PC-3 (cell line): ENCODE data around the gene PPP1R15A.

Experiments used
- EZH2 ChIP-seq: fragments of 300-600 bp; sonication (generic); IDR thresholded peaks from one replicate; pipeline ENCODE4 v1.6.1; 2017; ENCODE audit warnings: antibody characterized with exemption, mild to moderate bottlenecking, low read length; ENCODE audit not compliant: unreplicated experiment
- EZH2phosphoT487 ChIP-seq: fragments of 300-600 bp; sonication (generic); IDR thresholded peaks from 2 replicates; pipeline ENCODE4 v1.6.1; 2018; ENCODE audit warnings: mild to moderate bottlenecking, antibody characterized with exemption, low read length, borderline replicate concordance
- TF ChIP-seq, protein P1 (sequence below): fragments of 300-600 bp; sonication (generic); conservative IDR thresholded peaks from 2 replicates; pipeline ENCODE4 v1.5.1; 2017; ENCODE audit warnings: antibody characterized with exemption, low read depth, mild to moderate bottlenecking, low read length

DNA sequence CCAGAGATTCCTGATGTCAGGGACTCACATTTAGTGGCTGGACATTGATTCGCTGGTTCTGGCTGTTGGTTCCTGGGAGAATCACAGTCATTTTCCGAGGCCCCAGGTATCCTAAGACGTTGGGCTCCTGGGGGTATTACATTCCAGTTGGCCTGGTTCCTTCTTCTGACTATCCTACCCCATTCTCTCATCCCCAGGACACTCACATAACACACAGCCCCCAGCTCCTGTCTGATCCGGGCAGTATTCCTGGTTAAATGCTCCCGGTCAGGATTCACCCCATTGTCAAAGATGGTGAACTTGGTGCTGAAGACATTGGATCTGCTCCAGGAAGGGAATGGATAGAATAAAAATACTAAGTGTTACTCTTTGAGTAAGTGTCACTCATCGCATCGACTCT lies 11.5 kb downstream of the PPP1R15A start:
- TF ChIP-seq EZH2: no peak
- TF ChIP-seq, protein P1, sequence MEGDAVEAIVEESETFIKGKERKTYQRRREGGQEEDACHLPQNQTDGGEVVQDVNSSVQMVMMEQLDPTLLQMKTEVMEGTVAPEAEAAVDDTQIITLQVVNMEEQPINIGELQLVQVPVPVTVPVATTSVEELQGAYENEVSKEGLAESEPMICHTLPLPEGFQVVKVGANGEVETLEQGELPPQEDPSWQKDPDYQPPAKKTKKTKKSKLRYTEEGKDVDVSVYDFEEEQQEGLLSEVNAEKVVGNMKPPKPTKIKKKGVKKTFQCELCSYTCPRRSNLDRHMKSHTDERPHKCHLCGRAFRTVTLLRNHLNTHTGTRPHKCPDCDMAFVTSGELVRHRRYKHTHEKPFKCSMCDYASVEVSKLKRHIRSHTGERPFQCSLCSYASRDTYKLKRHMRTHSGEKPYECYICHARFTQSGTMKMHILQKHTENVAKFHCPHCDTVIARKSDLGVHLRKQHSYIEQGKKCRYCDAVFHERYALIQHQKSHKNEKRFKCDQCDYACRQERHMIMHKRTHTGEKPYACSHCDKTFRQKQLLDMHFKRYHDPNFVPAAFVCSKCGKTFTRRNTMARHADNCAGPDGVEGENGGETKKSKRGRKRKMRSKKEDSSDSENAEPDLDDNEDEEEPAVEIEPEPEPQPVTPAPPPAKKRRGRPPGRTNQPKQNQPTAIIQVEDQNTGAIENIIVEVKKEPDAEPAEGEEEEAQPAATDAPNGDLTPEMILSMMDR: no peak
- TF ChIP-seq EZH2phosphoT487: no peak
